HepG2 (cell line): ENCODE data around the gene CMTM1. TPM values are rescaled to one million over a fixed set of nuclear protein-coding genes. Genes with fewer than 3 reads are reported as not detected.

Experiments used
- CEBPB ChIP-seq: IDR thresholded peaks from 2 replicates; pipeline ENCODE4 v1.6.1; 2011; ENCODE audit warnings: low read depth, low read length, improper control_type of control experiment, borderline replicate concordance
- CREBL2 ChIP-seq: sonication (generic); formaldehyde crosslinking; IDR thresholded peaks from 2 replicates; pipeline ENCODE4 v1.8.1; 2023; ENCODE audit warnings: missing genetic modification reagents, mild to moderate bottlenecking, borderline replicate concordance
- HDAC6 ChIP-seq: fragments of 200-600 bp; sonication (generic); IDR thresholded peaks from 2 replicates; pipeline ENCODE4 v1.7.0; 2017; ENCODE audit warnings: mild to moderate bottlenecking, antibody characterized with exemption, low read length, low read depth
- HNRNPLL ChIP-seq: fragments of 200-400 bp; formaldehyde crosslinking; IDR thresholded peaks from 2 replicates; pipeline ENCODE4 v1.6.1; 2017; ENCODE audit warnings: mild to moderate bottlenecking, low read depth, low read length; ENCODE audit not compliant: poor library complexity, severe bottlenecking
- NFIC ChIP-seq: IDR thresholded peaks from 2 replicates; pipeline ENCODE4 v1.6.1; 2012; ENCODE audit warnings: mild to moderate bottlenecking, low read length, inconsistent platforms
- POLR2AphosphoS2 ChIP-seq: IDR thresholded peaks from 2 replicates; pipeline ENCODE4 v1.6.1; 2011; ENCODE audit warnings: low read depth, low read length, improper control_type of control experiment
- RBM39 ChIP-seq: fragments of 200-400 bp; formaldehyde crosslinking; IDR thresholded peaks from one replicate; pipeline ENCODE4 v1.6.1; 2018; ENCODE audit warnings: antibody characterized with exemption, mild to moderate bottlenecking, low read depth, low read length; ENCODE audit not compliant: poor library complexity, severe bottlenecking
- RERE ChIP-seq: IDR thresholded peaks from 2 replicates; pipeline ENCODE4 v1.6.1; 2016; ENCODE audit warnings: low read depth, missing genetic modification reagents, missing compliant biosample characterization
- SNRNP70 ChIP-seq: fragments of 200-400 bp; formaldehyde crosslinking; IDR thresholded peaks from 2 replicates; pipeline ENCODE4 v1.6.1; 2017; ENCODE audit warnings: mild to moderate bottlenecking, low read depth, low read length, moderate library complexity
- TCF7L2 ChIP-seq: IDR thresholded peaks from 2 replicates; pipeline ENCODE4 v1.6.1; 2011; ENCODE audit warnings: mild to moderate bottlenecking, low read depth, low read length, moderate library complexity
- ZBTB49 ChIP-seq: sonication (generic); formaldehyde crosslinking; IDR thresholded peaks from 2 replicates; pipeline ENCODE4 v1.4.0; 2020; ENCODE audit warnings: missing genetic modification reagents, borderline replicate concordance
- ZNF343 ChIP-seq: sonication (generic); formaldehyde crosslinking; IDR thresholded peaks from 2 replicates; pipeline ENCODE4 v1.4.0; 2020; ENCODE audit warnings: mild to moderate bottlenecking, missing genetic modification reagents
- ZNF567 ChIP-seq: sonication (generic); formaldehyde crosslinking; IDR thresholded peaks from 2 replicates; pipeline ENCODE4 v1.8.1; 2023; ENCODE audit warnings: mild to moderate bottlenecking, missing genetic modification reagents, borderline replicate concordance
- ZNF619 ChIP-seq: sonication (generic); formaldehyde crosslinking; IDR thresholded peaks from 2 replicates; pipeline ENCODE4 v1.4.0; 2020; ENCODE audit warnings: mild to moderate bottlenecking, missing genetic modification reagents
- ZNF768 ChIP-seq: sonication (generic); formaldehyde crosslinking; IDR thresholded peaks from 2 replicates; pipeline ENCODE4 v1.4.0; 2020; ENCODE audit warnings: missing genetic modification reagents
- ZNF816 ChIP-seq: sonication (generic); formaldehyde crosslinking; IDR thresholded peaks from 2 replicates; pipeline ENCODE4 v1.8.0; 2022; ENCODE audit warnings: missing genetic modification reagents, mild to moderate bottlenecking, borderline replicate concordance
- ZZZ3 ChIP-seq: sonication (generic); formaldehyde crosslinking; IDR thresholded peaks from 2 replicates; pipeline ENCODE4 v1.4.0; 2020; ENCODE audit warnings: missing genetic modification reagents, mild to moderate bottlenecking, borderline replicate concordance
- polyA plus RNA-seq, 8 experiments: library from polyadenylated mRNA; depleted of rRNA in 3 of 8; stranded (reverse) in 7 of 8; unstranded in 1 of 8; fragments of >200 nt; fragmentation: Illumina TruSeq in 4 of 8; extraction: Trizol in 4 of 8; gene quantifications; 2 replicates each; pipeline versions ENCODE4 v1.2.1 to v1.2.3, GENCODE V29; 2011 to 2016; ENCODE audit warnings: low read depth in 4 of 8, missing spikeins in 1 of 8, mixed read lengths in 1 of 8; ENCODE audit not compliant: insufficient read depth in 1 of 8
- total RNA-seq, 5 experiments: library from RNA; depleted of rRNA; stranded (reverse); fragments of >200 nt; fragmentation: Illumina TruSeq; extraction: Trizol; gene quantifications; 2 replicates each; pipeline ENCODE4 v1.2.3, GENCODE V29; 2016; ENCODE audit warnings: low read depth in 1 of 5

The CMTM1 gene
- total and polyA plus RNA-seq, 2 of the 13 experiments (the other 11 are each of a cell fraction or from before 2014, with no cell fraction given), result 1.7 to 2.9 TPM

- no peak for TF ChIP-seq ZNF567
- peak; percentile 58 for TF ChIP-seq HNRNPLL
- TF ChIP-seq RERE (CRISPR knock-in tag), result no peak
- TF ChIP-seq HDAC6, result no peak
- peak; percentile 92 for TF ChIP-seq ZNF768
- no peak for TF ChIP-seq CEBPB
- no peak for TF ChIP-seq ZNF816 (CRISPR knock-in tag)
- no peak for TF ChIP-seq SNRNP70
- no peak for TF ChIP-seq POLR2AphosphoS2
- no peak for TF ChIP-seq TCF7L2
- peak; percentile 66; the same call in 1 of the 2 replicates for TF ChIP-seq ZNF343 (CRISPR knock-in tag)
- TF ChIP-seq CREBL2 (CRISPR knock-in tag), result no peak
- no peak for TF ChIP-seq ZBTB49
- no peak for TF ChIP-seq NFIC
- TF ChIP-seq RBM39, result no peak
- no peak for TF ChIP-seq ZNF619 (CRISPR knock-in tag)
- no peak for TF ChIP-seq ZZZ3 (CRISPR knock-in tag)
These were observed 39.1 kb downstream of the CMTM1 start (continued) for GRCh38 chr16:66605177-66605978.
